HG03521 (cell line): ENCODE results near the gene OTULINL.

Source experiments
- ATAC-seq: cut with Tn5 transposase; IDR thresholded peaks from one replicate; pipeline ENCODE4 v1.9.1; 2021; ENCODE audit warnings: mild to moderate bottlenecking, moderate library complexity; ENCODE audit not compliant: unreplicated experiment

Gene OTULINL

DNA sequence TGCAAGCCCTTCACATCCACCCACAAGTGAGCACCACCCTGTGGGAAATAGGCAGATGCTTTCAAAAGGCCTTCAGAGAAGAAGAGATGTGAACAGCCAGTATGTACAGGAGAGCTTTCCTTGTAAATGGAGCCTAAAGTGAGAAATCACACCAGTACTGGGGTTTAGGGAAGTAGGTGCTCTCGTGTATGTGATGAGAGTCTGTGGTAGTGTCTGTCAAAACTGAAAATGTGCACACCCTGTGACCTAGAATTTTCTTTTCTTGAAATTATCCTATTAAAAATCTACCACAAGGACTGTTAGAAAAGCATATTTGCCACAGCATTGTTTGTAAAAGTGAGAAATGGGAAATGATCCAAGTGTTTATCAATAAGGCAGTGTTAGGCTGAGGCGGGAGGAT, 16.6 kb downstream of the OTULINL start:
- ATAC-seq = no peak

GRCh38 chr5:14599476-14600127, 18.0 kb downstream of the OTULINL start:
- ATAC-seq = no peak

DNA sequence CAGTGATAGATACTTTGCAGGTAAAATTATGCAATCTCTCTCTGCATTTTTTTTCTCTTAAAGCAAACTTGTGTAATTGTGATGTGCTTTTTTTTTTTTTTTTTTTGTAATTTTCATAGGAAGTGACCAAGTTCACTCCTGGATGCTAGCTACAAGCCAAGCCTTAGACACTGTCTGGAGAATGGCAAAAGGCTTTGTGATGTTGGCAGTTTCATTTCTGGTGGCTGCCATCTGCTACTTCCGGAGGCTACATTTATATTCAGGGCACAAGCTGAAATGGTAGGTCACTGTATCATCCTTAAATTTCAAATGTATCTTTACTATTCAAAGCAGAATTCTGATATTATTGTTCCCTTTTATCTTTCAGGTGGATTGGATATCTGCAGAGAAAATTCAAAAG, 19.3 kb downstream of the OTULINL start:
- ATAC-seq = no peak

- no peak for ATAC-seq
These were observed 21.5 kb downstream of the OTULINL start for GRCh38 chr5:14603141-14603540.

GRCh38 chr5:14607104-14607503, 25.5 kb downstream of the OTULINL start:
- no peak for ATAC-seq

- ATAC-seq = no peak
These were observed 26.6 kb downstream of the OTULINL start for GRCh38 chr5:14608169-14608568.

GRCh38 chr5:14611737-14612136, 30.1 kb downstream of the OTULINL start:
- no peak for ATAC-seq

DNA sequence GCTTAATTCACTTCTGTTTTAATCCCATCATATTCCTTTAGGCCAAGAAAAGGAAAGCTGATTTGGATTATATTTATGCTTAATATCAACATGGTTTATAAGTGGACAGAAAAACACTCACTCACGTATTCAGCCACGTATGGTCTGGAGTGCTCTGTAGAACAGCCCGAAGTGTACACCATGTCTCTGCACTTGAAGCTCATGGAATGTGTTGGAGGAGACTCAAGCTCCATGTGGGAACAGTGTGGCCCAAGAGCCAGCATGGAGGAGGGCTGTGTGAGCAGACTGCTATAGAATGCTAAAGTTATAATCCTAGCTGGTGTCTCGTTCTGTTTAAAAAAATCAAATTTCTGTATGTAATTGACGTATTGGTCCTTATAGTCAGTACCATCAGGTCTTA, 32.9 kb downstream of the OTULINL start:
- no peak for ATAC-seq

GRCh38 chr5:14615365-14615764, 33.8 kb downstream of the OTULINL start:
- ATAC-seq = no peak

GRCh38 chr5:14617441-14617840, 35.8 kb downstream of the OTULINL start:
- no peak for ATAC-seq

DNA sequence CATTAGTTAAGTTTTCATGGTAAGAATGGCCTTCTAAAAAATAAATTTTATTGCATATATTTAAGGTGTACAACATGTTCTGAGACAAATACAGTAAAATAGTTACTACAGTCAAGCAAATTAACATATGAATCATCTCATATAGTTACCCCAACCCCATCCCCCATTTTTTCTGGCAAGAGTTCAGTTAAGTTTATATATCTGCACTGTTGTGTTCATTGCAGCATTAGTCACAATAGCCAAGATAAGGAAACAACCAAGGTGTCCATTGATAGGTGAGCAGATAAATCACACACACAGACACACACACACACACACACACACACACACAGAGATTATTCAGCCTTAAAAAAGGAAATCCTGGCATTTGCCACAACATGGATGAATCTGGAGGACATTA, 45.7 kb downstream of the OTULINL start:
- no peak for ATAC-seq

DNA sequence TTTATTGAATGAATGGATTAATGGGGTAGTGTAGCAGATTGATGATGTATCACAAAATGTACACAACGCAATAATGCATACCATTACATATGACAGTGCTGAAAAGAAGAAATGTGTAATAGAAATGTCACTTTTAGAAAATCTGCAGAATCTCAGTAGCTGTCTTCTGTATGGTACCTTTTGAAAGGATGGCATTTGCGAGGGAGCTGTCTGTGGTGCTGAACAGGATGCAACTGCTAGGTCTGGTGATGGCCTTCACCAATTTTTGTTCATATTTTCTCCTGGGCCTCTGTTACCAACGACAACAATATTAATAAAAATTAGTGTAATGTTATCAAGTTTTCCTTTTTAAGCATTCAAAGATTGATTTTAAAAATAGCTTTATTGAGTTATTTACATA, 46.8 kb downstream of the OTULINL start:
- ATAC-seq = no peak

- ATAC-seq = no peak
These were observed 49.1 kb downstream of the OTULINL start for GRCh38 chr5:14630671-14631070.

DNA sequence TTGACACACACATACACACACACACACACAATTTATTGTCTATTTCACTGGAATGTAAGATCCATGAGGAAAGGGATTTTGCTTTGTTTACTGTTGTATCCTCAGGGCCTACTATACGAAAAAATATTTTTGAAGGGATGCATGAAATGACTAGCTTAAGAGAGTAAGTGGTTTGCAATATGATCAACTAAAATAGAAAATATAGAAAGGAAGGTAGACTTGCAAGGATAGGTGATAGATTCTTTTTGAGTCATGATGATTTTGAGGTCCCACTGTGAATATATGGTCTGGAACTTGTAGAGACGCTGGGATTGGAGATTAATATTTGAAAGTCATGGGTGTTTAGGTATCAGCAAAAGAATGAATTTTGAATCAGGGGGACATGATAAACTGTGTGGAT, 54.1 kb downstream of the OTULINL start:
- no peak for ATAC-seq

DNA sequence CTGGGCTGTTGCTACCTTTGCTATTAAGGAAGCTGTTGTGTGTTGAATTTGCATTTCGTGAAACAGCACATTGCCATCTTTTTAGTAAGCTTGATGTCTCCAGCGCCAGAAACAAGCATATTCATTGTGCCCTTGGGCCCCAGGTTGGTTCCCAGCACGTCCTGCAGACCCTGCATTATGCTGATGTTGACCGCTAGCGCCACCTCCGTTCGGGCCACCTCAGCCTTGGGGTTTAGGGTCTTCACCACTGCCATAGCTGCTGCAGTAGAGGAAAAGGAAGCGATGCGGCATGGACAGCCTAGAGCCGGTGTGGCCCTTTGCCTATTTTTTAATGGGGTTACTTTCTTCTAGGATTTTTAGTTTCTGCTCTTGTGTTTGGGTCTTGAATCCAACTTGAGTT, 59.2 kb downstream of the OTULINL start:
- ATAC-seq = no peak

DNA sequence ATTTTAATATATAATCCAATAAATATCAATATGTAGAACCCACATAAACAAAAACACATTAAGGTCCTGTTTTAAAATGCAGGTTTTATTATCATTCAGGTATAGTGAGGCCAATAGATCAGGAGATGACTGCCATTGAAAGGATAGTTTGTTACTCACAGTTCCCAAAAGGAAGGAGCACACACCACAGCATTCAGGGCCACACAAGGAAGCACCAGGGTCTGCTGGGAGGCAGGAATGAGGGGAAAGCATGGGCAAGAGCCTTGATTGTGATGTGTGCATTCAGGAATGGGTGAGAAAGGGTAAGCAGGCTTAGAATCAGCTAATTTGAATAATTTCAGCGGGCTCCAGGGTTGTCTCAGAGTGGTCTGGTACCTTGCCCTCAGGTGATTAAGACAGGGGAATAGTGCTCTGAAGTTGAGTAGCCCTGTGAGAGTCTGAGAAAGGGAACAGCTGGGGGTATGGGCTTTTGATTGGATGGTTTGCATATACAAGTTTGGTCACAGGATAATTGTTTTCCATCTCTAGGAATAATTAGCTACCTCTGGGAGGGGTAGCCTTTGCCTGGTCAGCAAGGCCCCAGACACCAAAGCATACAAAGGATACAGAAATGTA, 63.1 kb downstream of the OTULINL start:
- no peak for ATAC-seq

DNA sequence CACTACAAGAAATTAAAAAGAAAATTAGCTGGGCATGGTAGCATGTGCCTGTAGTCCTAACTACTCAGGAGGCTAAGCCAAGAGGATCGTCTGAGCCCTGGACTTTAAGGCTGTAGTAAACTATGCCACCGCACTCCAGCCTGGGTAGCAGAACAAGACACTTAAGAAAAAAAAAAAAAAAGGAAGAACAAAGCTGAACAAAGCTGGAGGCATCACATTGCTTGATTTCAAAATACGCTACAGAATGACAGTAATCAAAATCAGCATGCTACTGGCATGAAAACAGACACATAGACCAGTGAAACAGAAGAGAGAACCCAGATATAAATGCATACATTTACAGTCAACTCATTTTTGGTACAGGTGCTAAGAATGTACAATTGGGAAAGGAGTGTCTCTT, 68.5 kb downstream of the OTULINL start:
- no peak for ATAC-seq

GRCh38 chr5:14655146-14655741, 73.7 kb downstream of the OTULINL start:
- ATAC-seq = no peak

GRCh38 chr5:14656898-14657297, 75.3 kb downstream of the OTULINL start:
- ATAC-seq = no peak

- ATAC-seq = no peak
These were observed 78.4 kb downstream of the OTULINL start for GRCh38 chr5:14659821-14660607.

- no peak for ATAC-seq
These were observed 79.2 kb downstream of the OTULINL start for GRCh38 chr5:14660833-14661232.
